ENCODE measurements around the gene PALS1.

The PALS1 gene

DNA sequence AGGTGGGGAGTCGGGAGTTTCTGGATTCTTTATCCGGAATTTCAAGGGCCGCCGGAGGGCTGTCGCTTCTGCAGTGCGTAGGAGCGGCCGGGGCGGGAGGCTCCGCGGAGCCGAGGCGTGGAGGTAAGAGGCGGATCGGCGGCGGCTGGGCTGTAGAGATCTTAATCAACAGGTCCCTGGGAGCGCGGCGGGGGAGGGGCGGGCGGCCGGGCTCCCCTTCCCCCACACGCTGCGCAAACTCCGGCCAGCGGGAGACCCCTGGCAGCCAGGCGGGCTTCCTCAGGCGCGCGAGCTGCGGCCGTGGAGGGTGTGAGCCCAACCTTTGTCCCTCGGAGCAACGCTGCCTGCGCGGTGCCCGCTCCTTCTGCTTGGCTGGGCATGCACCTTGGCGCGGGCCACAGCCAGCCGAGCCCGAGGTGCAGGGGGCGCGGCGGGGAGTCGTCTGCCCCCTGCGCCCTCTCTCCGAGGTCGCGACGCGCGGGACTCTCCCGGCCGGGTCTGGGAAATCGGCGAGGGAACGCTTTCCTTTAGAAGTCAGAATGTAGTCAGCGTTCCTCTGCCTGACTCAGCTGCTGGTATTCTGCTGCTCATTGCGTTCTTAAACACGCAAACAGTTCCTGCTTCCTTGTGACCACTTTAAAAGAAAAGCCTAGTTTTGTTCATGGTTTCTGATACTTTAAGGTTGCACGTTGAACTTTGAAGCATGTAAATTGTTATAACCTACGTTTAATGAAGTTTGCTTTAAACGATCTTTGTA is at the start of gene PALS1:
TSS of gene PALS1 (plus strand) at position 25 of the 757 bp plus-strand sequence. CDS start 37,736 bp downstream, outside the sequence.
- DNase-seq: peak; percentile 53

DNA sequence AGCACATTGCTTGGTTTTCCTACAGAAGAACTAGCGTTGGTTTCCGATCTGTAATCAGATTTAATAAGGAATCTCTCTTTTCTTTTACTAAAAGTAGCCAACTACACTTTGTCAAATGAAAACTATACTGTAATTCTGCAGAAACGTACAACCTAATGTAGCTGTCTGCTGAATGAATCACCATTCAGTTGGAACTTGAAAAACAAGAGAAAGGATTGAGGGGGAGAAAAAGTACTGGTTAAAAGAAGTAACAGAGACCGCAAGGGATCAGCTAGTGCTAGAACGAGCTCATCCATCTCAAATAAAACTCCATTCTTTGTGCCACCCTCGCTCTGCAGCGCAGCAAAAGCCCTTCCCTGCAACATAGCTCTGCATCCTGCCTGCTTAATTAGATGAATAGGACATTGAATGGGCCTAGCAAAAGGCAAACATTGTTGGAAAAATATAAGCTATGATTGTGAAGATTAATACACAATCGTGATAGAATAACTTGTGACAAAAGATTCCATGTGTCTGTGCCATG is 49.4 kb upstream of the PALS1 start:
- no peak for DNase-seq

DNA sequence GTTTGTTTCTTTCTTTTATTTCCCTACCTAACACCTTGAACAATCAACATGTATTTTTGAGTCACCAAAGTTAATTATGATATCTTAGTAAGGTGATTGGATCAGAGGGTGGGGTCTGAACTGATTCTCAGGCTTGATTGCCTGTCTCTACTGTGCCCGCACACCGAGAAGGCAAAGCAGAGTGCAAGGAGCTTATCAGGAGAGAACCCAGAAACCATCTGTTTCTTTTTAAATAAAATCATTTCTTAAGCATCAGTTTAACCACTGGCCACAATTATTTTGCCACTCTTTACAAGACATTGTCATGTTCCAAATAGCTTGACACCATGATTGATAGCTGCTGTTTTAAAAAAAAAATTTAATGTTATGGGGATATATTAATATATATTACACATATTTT is 48.9 kb upstream of the PALS1 start:
- DNase-seq: no peak

DNA sequence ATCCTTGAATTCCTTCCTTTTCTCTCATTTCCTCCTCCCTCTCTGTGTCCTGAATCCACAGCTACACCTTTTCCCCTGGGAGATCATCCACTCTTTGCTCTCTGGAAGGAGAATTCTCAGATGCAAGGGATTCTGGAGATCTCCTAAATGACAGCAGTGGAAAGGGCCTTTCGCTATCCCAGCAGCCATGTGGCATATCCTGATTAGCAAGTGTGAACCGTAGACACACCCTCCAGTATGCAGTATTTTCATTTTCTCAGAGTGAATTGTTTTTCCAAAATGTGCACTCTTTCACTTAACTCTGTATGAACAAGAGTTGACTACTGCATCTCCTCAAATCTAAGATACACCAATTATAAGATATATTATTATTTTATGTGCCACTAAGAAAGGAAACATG is 46.0 kb upstream of the PALS1 start:
- no peak for DNase-seq

DNA sequence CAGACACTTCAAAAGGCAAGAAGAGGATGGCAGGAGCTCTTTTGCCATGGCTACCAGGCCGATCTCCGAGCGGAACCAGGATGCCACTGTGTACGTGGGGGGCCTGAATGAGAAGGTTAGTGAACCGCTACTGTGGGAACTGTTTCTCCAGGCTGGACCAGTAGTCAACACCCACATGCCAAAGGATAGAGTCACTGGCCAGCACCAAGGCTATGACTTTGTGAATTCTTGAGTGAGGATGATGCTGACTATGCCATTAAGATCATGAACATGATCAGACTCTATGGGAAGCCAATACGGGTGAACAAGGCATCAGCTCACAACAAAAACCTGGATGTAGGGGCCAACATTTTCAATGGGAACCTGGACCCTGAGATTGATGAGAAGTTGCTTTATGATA is 42.2 kb upstream of the PALS1 start:
- no peak for DNase-seq

DNA sequence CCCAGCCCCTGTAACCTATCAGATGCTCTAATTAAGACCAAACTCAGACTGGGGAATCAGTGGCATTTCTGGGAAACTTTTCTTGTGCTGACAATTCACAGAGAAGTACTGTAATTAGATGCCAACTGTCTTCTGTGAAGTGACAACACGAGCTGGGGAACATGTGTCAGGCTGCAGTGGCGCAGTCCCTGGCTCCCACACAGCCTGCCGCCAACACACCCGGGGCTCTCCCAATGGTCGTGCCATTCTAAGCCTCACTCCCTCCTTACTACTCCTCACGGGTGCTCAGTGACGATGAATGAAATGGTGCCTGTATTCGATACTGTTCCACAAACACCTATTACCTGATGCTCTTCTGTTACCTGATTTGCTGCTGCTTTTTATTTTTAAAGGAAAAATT is 33.4 kb upstream of the PALS1 start:
- no peak for DNase-seq

DNA sequence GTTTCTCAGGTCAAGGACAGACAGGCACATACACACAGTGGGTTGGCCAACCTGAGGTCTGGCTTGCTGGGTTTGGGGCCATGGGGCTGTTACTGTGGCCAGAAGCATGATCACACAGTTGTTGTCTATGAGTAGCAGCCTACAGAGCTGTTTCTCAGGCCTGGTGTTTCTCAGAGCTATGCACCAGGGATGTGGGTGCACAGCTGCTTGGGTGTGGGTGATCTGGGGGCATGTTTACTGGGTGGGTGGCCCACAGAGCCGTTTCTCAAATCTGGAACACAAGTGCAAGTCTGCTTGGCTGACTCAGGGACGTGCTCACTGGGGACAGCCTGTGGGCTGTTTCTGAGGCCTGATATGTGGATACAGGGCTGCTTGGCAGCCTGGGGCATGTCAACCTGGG is 23.1 kb upstream of the PALS1 start:
- no peak for DNase-seq

DNA sequence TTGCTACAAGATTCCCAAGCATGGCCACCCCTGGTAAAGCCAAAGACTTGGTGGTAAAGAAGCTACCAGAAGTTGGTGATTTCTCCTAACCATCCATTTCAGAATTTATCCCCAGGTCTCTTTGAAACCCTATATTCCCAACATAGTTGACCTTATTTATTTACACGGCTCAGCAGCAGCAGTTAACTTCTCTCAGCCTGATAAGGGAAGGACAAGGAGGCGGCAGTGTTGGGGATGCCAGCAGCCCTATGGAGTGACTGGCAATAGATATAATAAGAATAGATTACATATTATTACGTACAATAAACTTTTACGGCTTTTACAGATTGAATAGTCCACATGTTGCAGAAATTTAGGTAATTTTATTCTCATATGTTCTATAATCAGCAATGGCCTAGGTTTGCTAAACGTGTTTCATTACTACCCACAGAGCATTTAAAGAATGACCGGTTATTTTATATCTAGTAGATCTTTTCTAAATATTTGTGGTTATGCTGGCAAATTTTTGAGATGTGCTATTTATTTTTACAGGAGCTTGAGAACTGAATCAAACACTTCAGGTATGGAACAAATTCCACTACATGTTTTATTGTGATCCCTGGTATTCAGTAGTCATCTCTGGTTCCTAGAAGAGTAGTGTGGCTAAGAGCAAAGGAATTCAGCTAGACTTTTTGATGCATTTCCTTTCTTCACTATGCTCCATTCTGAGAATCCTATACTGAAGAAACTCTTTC is 19.8 kb upstream of the PALS1 start:
- no peak for DNase-seq

DNA sequence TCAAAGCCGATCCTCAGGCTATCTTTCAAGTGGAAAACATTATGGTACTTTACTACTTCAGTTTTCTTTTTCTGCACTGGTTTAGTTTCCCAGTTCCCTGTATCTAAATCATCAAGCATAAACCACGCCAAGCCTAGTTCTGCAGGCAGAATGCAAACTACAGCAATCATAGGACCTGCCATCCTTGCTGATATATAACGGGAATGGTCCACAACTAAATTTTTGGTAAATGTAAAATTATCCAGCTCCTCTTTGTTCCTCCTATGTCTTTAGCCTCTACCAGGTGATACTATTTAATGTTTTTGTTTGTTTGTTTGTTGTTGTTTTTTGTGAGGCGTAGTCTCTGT is 19.3 kb upstream of the PALS1 start:
- DNase-seq: no peak

DNA sequence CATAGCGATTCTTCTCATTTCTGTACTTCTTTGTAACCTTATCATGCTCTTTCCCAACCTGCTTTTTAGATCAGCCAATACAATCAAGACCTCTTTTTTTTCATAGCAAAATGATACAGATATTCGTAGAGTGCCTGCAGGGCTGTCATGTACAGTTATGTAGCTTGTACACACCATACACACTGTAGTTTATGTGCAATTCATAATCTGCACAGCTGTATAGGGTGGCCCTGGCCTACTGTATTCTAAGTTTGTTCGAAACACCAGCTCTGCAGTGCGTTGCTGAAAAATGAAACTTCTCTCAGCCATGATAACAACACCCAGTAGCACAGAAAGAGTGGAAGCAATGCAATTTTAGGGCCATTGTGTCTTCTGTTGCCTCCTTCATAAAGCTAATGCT is 15.7 kb upstream of the PALS1 start:
- no peak for DNase-seq

DNA sequence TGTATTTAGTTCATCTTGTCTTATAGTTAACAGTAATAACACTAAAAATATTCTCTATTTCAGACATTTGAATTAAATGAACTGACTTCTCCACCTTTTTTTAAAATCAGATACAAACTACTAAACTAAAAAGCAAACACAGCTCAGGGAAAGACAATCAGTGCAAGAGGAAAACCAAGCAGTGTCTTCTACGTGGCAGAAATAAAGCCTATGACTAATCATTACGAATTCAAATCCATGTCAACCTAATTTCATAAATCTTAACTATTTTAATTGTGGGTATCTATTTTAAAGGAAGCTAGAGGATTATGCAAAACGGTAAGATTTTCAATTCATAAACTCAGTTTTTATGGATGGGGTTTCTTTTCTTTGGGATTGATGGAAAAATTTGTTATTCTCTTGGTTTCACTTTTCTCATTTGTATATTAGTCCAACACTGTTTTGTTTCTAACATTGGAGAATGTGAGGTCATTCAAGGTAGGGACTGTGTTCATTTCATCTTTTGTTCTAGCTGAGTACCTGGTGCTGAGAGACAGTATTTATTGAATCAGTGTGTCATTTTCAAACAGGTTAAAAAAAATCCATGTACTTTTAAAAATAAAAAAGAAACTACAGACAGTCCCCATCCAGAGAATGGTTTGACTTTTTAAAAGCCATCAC is 12.8 kb upstream of the PALS1 start:
- DNase-seq: no peak

DNA sequence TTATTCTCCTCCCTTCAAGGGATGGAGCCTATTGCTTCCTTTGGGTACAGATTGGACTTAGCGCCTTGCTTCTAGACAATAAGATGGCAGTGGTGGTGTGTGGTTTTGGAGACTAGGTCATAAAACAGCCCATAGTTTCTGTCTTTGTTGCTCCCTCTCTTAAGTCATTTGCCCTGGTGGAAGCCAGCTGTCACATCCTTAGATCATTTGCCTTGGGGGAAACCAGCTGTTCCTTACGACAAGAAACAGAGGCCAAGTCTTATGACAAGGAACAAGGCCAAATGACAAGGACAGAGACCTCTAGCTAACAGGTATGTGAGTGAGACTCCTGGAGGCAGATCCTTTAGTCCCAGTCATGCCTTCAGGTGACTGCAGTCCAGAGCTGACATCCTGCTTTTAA is 9.2 kb upstream of the PALS1 start:
- no peak for DNase-seq

DNA sequence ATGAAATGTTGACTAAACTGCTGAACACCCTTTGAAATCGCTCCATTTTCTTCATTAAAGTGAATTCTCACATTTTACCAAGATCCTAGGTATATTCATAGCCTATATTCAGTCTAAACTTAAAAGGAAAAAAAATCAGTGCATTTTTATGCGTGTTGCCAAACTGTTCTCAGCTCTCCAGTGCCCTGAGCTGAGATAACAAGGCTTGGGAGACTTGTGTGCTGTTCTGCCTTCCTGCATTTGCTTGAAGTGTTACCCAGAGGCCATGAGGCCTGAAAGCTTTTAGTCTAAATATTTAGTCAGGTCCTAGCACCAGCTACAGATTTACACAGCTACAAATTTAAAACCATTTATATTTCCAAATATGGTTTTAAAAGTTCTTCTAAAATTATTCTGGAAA is 8.6 kb upstream of the PALS1 start:
- no peak for DNase-seq

DNA sequence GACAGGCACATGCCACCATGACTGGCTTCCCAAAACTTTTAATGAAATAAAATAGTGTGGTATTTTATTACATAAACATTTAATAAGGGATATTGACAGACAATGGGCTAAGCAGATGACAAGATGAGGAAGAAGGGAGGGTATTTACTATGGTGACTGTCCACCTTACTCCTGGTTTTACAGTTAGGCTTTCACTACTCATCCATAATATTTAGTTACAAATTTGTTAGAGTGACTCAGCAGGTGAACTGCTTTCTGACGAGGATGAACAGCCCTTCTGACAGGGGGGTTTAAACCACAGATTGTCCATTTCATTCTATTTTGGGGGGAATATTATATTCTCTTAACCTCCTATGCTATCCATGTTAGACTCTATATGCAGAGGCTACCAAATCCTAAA is 3.6 kb upstream of the PALS1 start:
- DNase-seq: no peak

DNA sequence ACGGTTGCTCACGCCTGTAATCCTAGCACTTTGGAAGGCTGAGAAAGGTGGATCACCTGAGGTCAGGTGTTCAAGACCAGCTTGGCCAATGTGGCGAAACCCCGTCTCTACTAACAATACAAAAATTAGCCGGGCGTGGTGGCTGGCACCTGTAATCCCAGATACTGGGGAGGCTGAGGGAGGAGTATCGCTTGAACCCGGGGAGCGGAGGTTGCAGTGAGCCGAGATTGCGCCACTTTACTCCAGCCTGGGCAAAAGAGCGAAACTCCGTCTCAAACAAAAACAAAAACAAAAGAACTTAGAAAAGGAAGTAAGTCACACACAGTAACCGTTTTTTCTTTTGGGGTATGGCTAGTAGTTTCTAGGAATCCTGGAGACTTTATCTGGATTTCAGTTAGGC is 1.7 kb upstream of the PALS1 start:
- DNase-seq: no peak

DNA sequence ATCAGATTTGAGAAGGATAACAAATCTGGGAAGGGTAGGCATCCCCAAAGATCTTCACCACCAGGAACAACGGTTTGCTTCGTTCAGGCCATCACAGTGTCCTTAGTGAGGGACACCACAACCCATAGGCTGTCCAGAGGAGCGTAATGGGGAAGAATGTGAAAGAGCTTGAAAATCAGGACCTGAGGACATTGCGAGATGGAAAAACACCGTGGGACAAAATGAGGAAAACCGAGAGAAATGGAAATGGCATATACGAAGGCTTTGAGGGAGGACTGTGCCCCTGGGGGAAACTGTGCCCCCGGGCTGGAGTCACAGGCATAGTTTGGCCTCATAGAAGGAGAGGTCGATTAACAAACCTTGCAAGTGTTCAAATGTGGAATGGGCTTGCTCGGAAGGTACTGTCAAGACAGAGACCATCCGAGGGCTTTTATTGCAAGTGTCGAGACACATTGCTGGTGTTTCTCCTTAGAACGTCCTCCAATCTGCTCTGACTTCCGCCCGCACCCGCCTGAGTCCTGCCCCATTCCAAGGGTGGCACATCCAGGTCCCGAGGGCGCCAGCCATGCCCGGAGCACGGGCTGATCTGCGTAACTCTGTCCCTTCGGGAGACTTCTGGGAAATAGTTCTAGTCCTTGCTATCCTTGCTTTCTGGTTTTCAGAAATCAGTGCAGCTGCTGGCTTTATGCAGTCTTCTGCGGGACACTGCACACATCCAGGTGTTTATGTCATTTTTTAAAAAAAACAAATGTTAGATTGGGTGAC is 885 bp upstream of the PALS1 start:
- peak; percentile 32 for DNase-seq

DNA sequence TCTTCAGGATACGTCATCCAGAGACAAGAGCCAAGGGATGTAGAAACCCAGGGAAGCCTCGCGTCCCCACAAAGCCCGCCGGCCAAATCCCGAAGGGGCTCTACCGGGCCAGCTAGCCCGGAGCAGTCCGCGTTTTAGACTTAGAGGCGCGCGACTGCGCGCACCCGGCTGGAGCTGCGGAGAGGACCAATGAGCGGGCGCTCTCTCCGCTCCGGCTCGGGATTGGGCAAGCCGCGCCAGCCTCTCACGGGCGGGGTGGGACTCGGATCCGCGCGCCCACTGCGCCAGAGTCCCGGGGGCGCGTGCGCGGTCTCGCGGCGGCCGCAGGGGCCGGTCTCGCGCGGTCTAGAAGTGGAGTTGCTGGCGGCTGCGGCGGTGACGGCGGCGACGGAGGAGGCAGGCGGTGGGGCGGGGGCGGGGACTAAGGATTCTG is 241 bp upstream of the PALS1 start:
- peak; percentile 92 for DNase-seq

DNA sequence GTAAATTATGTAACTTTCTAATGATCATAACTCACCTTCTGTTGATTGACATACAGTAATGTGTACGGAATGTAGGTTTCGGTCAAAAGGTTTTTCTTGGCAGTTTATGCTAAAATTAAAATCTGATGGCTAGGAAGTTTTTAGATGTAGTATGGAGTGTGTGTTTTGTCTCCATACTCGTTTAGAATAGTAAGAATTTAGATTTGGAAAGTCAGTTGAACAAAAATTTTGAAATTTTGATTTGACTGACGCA is 859 bp downstream of the PALS1 start:
- DNase-seq: no peak

DNA sequence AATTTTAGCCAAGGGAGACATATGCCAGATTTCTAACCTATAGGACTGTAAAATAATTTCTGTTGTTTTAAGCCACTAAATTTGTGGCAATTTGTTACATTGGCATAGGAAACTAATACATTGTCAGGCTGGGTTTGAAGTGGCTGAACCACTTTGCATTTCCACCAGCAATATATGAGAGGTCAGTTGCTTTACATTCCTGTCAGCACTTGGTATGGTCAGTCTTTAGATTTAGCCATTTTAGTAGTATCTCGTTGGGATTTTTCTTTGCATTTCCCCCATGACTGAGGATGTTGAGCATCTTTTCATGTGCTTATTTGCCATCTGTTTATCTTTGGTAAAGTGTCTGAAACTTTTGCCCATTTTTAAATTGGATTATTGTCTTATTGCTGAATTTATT is 3.9 kb downstream of the PALS1 start:
- no peak for DNase-seq

DNA sequence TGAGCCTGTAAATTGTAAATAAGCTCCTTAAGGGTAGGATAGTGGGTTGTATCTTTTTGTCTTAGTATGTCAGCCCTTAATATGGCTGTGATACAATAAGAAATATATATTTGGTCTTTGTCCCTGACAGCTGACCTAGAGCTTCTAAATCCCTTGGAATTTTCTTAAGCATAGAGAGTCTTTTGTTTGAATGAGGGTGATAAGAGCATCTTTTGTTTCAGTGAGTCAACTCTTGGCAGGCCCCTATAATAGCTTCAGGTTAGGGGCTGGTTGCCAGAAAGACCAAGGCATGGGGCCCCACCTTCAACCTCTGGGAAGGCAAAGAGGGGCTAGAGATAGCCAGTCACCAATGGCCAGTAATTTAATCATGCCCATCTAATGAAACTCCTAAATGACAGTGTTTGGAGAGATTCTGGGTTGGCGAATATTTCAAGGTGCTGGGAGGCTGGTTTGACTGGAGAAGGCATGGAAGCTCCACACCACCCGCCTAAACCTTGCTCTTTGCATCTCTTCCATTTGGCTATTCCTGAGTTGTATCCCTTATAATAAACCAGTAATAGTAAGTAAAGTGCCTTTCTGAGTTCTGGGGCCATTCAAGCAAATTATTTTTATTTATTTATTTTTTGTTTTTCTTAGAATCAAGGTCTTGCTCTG is 10.5 kb downstream of the PALS1 start:
- DNase-seq: no peak

DNA sequence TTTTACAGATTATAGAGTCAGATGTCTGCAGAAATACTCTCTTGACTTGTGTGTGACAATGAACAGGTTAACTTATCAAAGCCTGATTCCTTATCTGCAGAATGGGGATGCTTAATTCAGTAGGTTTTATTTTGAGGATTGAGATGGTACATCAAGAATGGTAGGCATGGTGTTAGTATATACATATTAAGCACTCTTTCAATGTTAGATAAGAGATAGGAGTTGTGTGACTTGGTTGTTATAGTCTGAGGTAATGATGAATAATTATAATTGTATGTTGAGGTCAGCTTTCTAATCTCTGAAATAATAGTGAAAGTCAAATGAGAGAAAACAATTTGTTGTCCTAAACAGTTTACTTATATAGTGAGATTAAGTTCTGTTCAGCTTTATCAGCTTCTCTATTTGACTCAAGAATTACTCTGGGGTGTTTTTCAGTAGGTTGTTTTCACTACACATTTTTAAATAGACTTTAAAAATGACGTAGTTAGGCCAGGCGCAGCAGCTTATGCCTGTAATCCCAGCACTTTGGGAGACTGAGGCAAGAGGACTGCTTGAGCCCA is 11.9 kb downstream of the PALS1 start:
- no peak for DNase-seq

DNA sequence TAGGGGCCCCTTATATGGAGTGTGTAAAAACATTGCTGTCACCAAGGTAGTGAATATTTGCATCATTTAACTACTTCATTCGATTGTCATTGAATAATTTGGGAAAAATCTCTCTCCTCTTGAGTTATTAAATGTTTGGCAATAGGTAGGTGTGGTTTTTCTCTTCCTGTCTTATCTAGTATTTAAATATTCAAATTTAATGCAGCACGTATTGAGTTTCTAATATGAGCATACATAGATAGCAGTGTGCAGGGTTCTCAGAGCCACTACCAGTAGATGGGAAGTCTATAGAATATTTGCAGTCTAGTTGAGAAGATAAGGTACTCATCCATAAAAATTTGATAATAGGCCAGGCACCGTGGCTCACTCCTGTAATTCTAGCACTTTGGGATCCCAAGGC is 16.7 kb downstream of the PALS1 start:
- DNase-seq: no peak

DNA sequence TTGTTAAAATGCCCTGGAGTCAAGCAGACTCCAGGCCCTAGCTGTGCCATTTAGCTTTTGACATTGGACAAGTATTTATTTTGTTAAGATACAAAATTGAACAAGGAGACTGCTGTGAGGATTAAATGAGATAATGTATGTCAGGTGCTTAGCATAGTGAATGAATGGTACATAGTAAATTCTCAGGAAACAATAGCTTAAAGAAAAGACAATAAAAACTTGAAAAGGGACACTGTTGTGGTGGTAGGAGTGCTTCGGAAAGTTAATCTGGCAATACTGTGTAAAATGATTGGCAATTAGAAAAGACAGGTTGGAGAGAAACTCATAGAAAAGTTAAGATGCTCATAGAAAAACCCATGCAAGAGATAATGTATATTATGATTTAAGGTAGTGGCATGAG is 19.7 kb downstream of the PALS1 start:
- no peak for DNase-seq
